GM06990 (cell line): Measurements from ENCODE around the gene A1BG.

Experiments
- DNase-seq: peaks from one replicate; pipeline ENCODE4 v3.0.0-alpha.2; 2011; ENCODE audit not compliant: insufficient read length; ENCODE audit errors: extremely low read depth
- H3K27me3 ChIP-seq: replicated peaks from 2 replicates; pipeline ENCODE4 v1.6.0; 2011; ENCODE audit warnings: low read length; ENCODE audit not compliant: control insufficient read depth, insufficient read depth
- H3K36me3 ChIP-seq: 2 replicates; pipeline ENCODE4 v1.5.1; 2011; ENCODE audit warnings: low read length; ENCODE audit not compliant: control insufficient read depth, insufficient read depth
- H3K4me3 ChIP-seq: replicated peaks from 2 replicates; pipeline ENCODE4 v1.5.1; 2011; ENCODE audit warnings: low read depth, mild to moderate bottlenecking, control low read depth, low read length
- CTCF ChIP-seq: IDR thresholded peaks from 2 replicates; pipeline ENCODE4 v1.5.1; 2011; ENCODE audit warnings: low read length, control low read depth, mild to moderate bottlenecking, inconsistent platforms; ENCODE audit not compliant: insufficient read depth, poor library complexity, severe bottlenecking

The A1BG gene

GRCh38 chr19:58399903-58400302, 46.6 kb upstream of the A1BG start:
- Histone ChIP-seq H3K36me3 (peaks cover 6% of the 10 kb centered on the region), H3K27me3 (no peaks in the 10 kb centered on the region), H3K4me3 (no peak overlapping the region)
- TF ChIP-seq CTCF: no peak
- DNase-seq: no peak

- H3K27me3 ChIP-seq: no peaks in the 10 kb centered on the region
- no peak overlapping the region for H3K4me3 ChIP-seq
- DNase-seq: no peak
- no peak for TF ChIP-seq CTCF
- peaks cover 17% of the 10 kb centered on the region for H3K36me3 ChIP-seq
These were observed 45.3 kb upstream of the A1BG start for GRCh38 chr19:58398545-58398944.

- no peak for TF ChIP-seq CTCF
These were observed 44.8 kb upstream of the A1BG start for GRCh38 chr19:58398087-58398486.

GRCh38 chr19:58397533-58398037, 44.3 kb upstream of the A1BG start:
- Histone ChIP-seq H3K4me3 (no peak overlapping the region), H3K27me3 (no peaks in the 10 kb centered on the region), H3K36me3 (peaks cover 27% of the 10 kb centered on the region)
- no peak for TF ChIP-seq CTCF
- DNase-seq: no peak

More at GRCh38 chr19:58398087-58398486, 44.8 kb upstream of the A1BG start:
- DNase-seq: no peak
- no peak overlapping the region for H3K4me3 ChIP-seq
- H3K36me3 ChIP-seq: peaks cover 22% of the 10 kb centered on the region
- H3K27me3 ChIP-seq: no peaks in the 10 kb centered on the region

- DNase-seq: no peak
- no peak for TF ChIP-seq CTCF
- H3K36me3 ChIP-seq: peaks cover 29% of the 10 kb centered on the region
- no peak overlapping the region for H3K4me3 ChIP-seq
- H3K27me3 ChIP-seq: no peaks in the 10 kb centered on the region
These were observed 43.6 kb upstream of the A1BG start for GRCh38 chr19:58396691-58397532.
